Measurements from ENCODE around the gene AKR1C1. TPM values are rescaled to one million over a fixed set of nuclear protein-coding genes. Genes with fewer than 3 reads are reported as not detected.
"Not testable (repeated sequence)": the region's sequence is repeated elsewhere in the genome, so short reads cannot be mapped to it uniquely, and the experiment has no call there.

Gene AKR1C1
- total and polyA plus RNA-seq, 4 experiments from 2014 or later, result 0.08 to 1.9 (median 1.4) TPM

DNA sequence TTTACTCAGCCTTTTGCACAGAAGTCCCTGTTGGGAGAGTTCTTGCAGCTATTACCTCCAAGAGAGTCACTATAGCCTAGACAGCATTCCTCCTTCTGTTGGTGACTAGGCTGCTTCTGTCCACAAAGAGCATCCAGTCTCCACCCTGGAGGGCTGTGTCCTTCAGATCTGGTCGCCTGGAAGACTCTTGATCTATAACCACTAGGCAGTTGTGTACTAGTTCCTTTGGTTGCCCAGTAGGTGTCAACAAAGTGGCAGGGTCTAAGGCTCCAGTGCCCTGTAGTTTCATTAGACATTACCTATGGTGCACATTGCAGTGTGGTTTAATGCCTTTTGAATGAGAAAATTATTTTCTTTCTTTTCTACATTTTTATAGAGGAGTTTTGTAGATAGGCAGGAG is 51.7 kb downstream of the AKR1C1 start:
- Mint-ChIP-seq H3K27me3 (peaks cover 0 to 2% of the 10 kb centered on the region in 2 donors), H3K27ac (no peak overlapping the region), H3K36me3 (no peaks in the 10 kb centered on the region), H3K4me3 (no peak overlapping the region), H3K4me1 (no peaks in the 10 kb centered on the region), H3K9me3 (no peaks in the 10 kb centered on the region)
- no peak for DNase-seq
- Histone ChIP-seq H3K36me3 (ENCODE audit: insufficient read depth, low read length) (no peaks in the 10 kb centered on the region), H3K27me3 (ENCODE audit: insufficient read depth, low read length) (no peaks in the 10 kb centered on the region), H3K4me1 (ENCODE audit: insufficient read depth, low read length) (no peaks in the 10 kb centered on the region), H3K27ac (ENCODE audit: low read depth, low read length) (no peak overlapping the region), H3K4me3 (ENCODE audit: low read length in 2 of 2) (no peak overlapping the region), H3K9me3 (ENCODE audit: control insufficient read depth in 1 of 2, low read length in 2 of 2) (no peaks in the 10 kb centered on the region)
- ChIA-PET CTCF (ENCODE audit: partially characterized antibody) (no interaction called here), POLR2A (ENCODE audit: partially characterized antibody) (no interaction called here)
- intact Hi-C loops (cut with micrococcal nuclease), result no loop called here

GRCh38 chr10:5018134-5018533 is 54.9 kb downstream of the AKR1C1 start:
- CTCF ChIA-PET (ENCODE audit: partially characterized antibody), result no interaction called here
- H3K27me3 Mint-ChIP-seq, result no peaks in the 10 kb centered on the region
- no peak for DNase-seq
- Histone ChIP-seq H3K9me3 (ENCODE audit: control insufficient read depth in 1 of 2, low read length in 2 of 2) (no peaks in the 10 kb centered on the region), H3K4me3 (ENCODE audit: low read length in 2 of 2) (no peak overlapping the region), H3K4me1 (ENCODE audit: insufficient read depth, low read length) (no peaks in the 10 kb centered on the region), H3K36me3 (ENCODE audit: insufficient read depth, low read length) (no peaks in the 10 kb centered on the region), H3K27me3 (ENCODE audit: insufficient read depth, low read length) (no peaks in the 10 kb centered on the region), H3K27ac (ENCODE audit: low read depth, low read length) (no peak overlapping the region)
- H3K36me3 Mint-ChIP-seq, result no peaks in the 10 kb centered on the region
- POLR2A ChIA-PET (ENCODE audit: partially characterized antibody), result no interaction called here
- H3K4me3 Mint-ChIP-seq, result no peak overlapping the region
- H3K27ac Mint-ChIP-seq, result no peak overlapping the region
- intact Hi-C loops (cut with micrococcal nuclease), result no loop called here
- H3K4me1 Mint-ChIP-seq, result no peaks in the 10 kb centered on the region
- no peaks in the 10 kb centered on the region for H3K9me3 Mint-ChIP-seq

DNA sequence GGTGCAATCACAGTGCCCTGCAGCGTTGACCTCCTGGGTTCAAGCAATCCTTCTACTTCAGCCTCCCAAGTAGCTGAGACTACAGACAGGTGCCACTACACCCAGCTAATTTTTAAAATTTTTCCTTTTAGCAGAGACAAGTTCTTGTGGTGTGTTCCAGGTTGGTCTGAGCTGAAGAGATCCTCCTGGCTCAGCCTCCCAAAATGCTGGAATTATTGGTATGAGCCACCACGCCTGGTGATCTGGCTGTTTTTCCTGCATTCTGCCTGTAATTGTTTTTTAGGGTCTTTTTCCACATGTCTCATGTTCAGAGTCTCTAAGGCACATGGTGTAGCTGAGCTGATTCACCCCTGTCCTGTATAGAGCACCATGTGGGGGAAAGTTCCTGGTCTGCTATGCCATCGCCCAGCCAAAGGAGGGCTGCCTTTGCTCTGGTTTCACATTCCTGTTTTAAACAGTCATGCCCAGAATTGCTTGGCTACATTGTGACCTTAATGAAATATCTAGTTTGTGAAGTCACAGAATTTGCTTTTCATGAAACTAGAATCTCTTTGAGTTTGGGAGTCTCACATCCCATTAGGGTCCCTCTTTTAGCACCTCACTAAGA is 55.6 kb downstream of the AKR1C1 start:
- POLR2A ChIA-PET (ENCODE audit: partially characterized antibody); H3K4me1 Mint-ChIP-seq; intact Hi-C loops (cut with micrococcal nuclease); H3K27ac ChIP-seq (ENCODE audit: low read depth, low read length); H3K27me3 Mint-ChIP-seq; H3K9me3 Mint-ChIP-seq; H3K4me1 ChIP-seq (ENCODE audit: insufficient read depth, low read length); H3K4me3 Mint-ChIP-seq; H3K27ac Mint-ChIP-seq; H3K27me3 ChIP-seq (ENCODE audit: insufficient read depth, low read length); CTCF ChIA-PET (ENCODE audit: partially characterized antibody); DNase-seq; H3K9me3 ChIP-seq (ENCODE audit: control insufficient read depth in 1 of 2, low read length in 2 of 2); H3K4me3 ChIP-seq (ENCODE audit: low read length in 2 of 2); H3K36me3 ChIP-seq (ENCODE audit: insufficient read depth, low read length); H3K36me3 Mint-ChIP-seq: not testable (repeated sequence)

DNA sequence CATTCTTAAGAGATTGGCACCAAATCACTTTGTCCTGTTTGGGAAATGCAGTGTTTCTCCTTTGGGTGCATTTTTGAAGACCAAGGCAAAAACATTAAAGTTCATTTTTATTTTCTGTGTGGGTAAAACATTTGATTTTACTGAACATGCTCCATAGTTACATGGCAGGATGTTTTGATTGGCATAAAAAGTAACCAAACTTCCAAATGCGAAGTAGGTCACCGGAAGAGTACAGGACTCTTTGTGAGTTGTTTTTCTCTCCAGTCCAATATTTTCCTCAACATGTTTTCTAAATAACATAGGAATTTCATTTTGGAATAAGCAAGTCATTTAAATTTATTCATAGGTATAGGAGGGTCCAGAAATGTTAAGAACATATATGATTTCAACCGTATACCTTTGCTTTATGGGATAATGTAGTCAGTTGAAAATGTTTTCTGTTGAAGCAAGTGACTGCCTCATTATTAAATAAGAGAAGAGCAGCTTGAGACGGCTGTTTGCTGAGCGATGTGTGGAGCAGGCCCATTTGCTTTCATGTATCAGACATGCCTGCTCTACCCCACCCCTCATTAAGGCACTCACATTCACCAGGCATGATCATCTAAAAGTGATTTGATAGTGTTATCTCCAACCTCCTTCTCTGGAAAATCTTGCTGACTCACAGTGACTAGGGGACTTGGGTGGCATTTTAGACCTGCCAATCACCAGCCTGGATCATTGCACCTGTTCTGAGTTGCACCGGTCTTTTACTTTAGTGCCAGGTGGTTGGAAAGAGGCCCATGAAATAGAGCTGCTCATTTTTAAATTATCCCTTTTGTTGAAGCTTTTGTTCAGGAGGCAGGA is 56.8 kb downstream of the AKR1C1 start:
- H3K36me3 ChIP-seq (ENCODE audit: insufficient read depth, low read length); H3K4me3 Mint-ChIP-seq; POLR2A ChIA-PET (ENCODE audit: partially characterized antibody); CTCF ChIA-PET (ENCODE audit: partially characterized antibody); H3K9me3 ChIP-seq (ENCODE audit: control insufficient read depth in 1 of 2, low read length in 2 of 2); H3K4me1 ChIP-seq (ENCODE audit: insufficient read depth, low read length); H3K27me3 Mint-ChIP-seq; H3K4me1 Mint-ChIP-seq; H3K27me3 ChIP-seq (ENCODE audit: insufficient read depth, low read length); H3K4me3 ChIP-seq (ENCODE audit: low read length in 2 of 2); H3K36me3 Mint-ChIP-seq; DNase-seq; H3K27ac ChIP-seq (ENCODE audit: low read depth, low read length); H3K9me3 Mint-ChIP-seq; intact Hi-C loops (cut with micrococcal nuclease): not testable (repeated sequence)
- peak overlapping the region in 1 of 7 donors; percentile 14 for H3K27ac Mint-ChIP-seq

DNA sequence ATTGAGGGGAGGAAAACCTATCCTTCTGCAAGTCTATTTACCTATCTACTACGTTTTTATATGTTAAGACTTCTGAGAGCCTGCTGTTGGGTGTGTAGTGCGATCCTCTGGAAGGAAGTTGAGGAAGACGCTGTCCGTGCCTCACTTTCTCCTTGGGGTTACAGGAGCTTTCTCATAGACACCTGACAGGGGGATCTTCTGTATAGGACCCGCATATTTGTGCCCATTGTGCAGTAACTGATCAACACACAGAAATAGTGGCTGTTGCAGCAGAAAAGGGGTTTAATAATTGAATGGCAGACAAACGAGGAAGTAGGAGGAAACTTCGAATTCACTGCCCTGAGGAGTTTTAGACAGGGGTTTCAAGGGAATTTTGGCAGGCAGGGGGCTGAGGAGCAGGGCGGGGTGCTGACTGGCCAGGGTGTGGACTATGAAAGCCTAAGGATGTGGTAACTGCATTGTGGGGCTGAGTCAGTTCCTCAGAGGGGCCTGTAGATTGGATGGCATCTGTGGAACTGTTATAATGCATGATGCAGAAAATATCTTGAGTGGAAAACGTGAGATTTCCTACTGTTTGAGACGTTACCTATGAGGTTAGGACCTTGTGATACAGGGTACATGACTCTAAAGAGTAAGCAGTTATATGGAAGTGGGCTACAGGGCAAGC is 58.5 kb downstream of the AKR1C1 start:
- H3K4me1 Mint-ChIP-seq; CTCF ChIA-PET (ENCODE audit: partially characterized antibody); H3K36me3 Mint-ChIP-seq; H3K27ac ChIP-seq (ENCODE audit: low read depth, low read length); H3K9me3 ChIP-seq (ENCODE audit: control insufficient read depth in 1 of 2, low read length in 2 of 2); DNase-seq; H3K4me3 ChIP-seq (ENCODE audit: low read length in 2 of 2); H3K4me1 ChIP-seq (ENCODE audit: insufficient read depth, low read length); H3K36me3 ChIP-seq (ENCODE audit: insufficient read depth, low read length); intact Hi-C loops (cut with micrococcal nuclease); H3K9me3 Mint-ChIP-seq; H3K27me3 ChIP-seq (ENCODE audit: insufficient read depth, low read length); POLR2A ChIA-PET (ENCODE audit: partially characterized antibody); H3K27ac Mint-ChIP-seq; H3K4me3 Mint-ChIP-seq: not testable (repeated sequence)
- H3K27me3 Mint-ChIP-seq, result peaks cover 9 to 15% of the 10 kb centered on the region in 2 donors

DNA sequence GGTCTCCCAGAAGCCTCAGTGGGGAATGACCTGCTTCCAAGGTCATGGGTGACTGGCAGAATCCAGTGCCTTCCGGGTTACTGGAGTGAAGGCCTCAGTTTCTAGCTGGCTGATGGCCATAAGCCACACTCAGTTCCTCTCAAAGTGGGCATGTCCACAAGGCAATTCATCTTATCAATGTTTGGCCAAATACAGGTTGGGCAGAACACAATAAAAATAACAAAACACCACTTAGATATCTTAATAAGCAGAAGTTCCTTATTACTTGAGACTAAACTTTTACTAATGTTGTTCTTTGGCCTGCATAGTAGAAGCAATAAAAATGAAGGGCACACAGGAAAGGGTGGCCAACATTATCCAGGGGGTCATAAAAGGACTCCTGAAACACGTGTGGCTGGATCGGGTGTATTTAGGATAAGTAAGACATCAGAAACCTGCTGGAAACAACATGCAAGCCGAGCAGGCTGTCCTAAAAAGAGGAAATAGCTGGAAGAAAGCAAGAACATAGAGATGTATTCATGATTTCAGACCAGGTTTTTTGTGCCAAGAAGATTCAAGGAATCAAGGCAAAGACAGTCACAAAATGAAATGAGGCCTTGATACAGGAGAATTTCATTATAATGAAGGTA is 60.1 kb downstream of the AKR1C1 start:
- Mint-ChIP-seq H3K36me3 (no peaks in the 10 kb centered on the region), H3K4me1 (no peaks in the 10 kb centered on the region), H3K9me3 (peaks cover 0 to 5% (median under 1%) of the 10 kb centered on the region in 8 donors), H3K4me3 (no peak overlapping the region), H3K27ac (no peak overlapping the region), H3K27me3 (peaks cover 10 to 15% of the 10 kb centered on the region in 2 donors)
- H3K4me1 ChIP-seq (ENCODE audit: insufficient read depth, low read length), result no peaks in the 10 kb centered on the region
- intact Hi-C loops (cut with micrococcal nuclease), result no loop called here
- ChIA-PET CTCF (ENCODE audit: partially characterized antibody) (no interaction called here), POLR2A (ENCODE audit: partially characterized antibody) (no interaction called here)
- no peaks in the 10 kb centered on the region for H3K36me3 ChIP-seq (ENCODE audit: insufficient read depth, low read length)
- no peaks in the 10 kb centered on the region for H3K27me3 ChIP-seq (ENCODE audit: insufficient read depth, low read length)
- no peak overlapping the region for H3K27ac ChIP-seq (ENCODE audit: low read depth, low read length)
- H3K4me3 ChIP-seq (ENCODE audit: low read length in 2 of 2), result no peak overlapping the region
- DNase-seq, result no peak
- no peaks in the 10 kb centered on the region for H3K9me3 ChIP-seq (ENCODE audit: control insufficient read depth in 1 of 2, low read length in 2 of 2)

DNA sequence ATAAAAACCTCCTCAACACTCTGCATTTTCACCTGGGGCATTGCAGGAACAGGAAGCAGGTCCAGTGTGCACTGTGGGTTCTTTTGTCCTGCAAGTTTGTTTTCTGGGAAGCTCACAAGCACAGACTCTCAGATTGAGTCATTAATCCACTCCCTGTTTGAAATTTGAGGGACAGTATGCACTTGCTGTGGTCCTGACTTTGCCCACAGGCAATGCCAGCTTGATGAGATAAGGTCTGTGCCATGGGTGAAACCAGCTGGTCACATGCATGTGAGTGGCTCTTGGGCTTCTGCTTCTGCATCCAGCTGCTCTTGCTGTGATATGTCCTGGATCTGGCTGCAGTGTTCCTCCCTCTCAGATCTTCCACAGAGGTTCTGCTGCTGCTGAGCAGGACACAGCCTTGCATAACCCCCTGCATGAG is 62.3 kb downstream of the AKR1C1 start:
- POLR2A ChIA-PET (ENCODE audit: partially characterized antibody), result not testable (repeated sequence)
- intact Hi-C loops (cut with micrococcal nuclease), result loop anchor here (5.0 kb wide), 1 partner anchor 93 kb away; no protein-coding TSS in a partner anchor

More for the DNA sequence above, 62.3 kb downstream of the AKR1C1 start:
- H3K9me3 ChIP-seq (ENCODE audit: control insufficient read depth in 1 of 2, low read length in 2 of 2); H3K27ac ChIP-seq (ENCODE audit: low read depth, low read length); H3K36me3 Mint-ChIP-seq; H3K36me3 ChIP-seq (ENCODE audit: insufficient read depth, low read length); H3K4me3 ChIP-seq (ENCODE audit: low read length in 2 of 2); H3K27me3 ChIP-seq (ENCODE audit: insufficient read depth, low read length); H3K4me3 Mint-ChIP-seq; H3K4me1 Mint-ChIP-seq; DNase-seq; H3K4me1 ChIP-seq (ENCODE audit: insufficient read depth, low read length); CTCF ChIA-PET (ENCODE audit: partially characterized antibody); H3K27ac Mint-ChIP-seq: not testable (repeated sequence)
- H3K27me3 Mint-ChIP-seq, result peaks cover 10 to 15% of the 10 kb centered on the region in 2 donors
- peaks cover 3 to 21% (median 12%) of the 10 kb centered on the region in 8 donors for H3K9me3 Mint-ChIP-seq
